Measurements from ENCODE around the gene ADAMTS2.
"Not testable (repeated sequence)": the region's sequence is repeated elsewhere in the genome, so short reads cannot be mapped to it uniquely, and the experiment has no call there.

ADAMTS2 gene

DNA sequence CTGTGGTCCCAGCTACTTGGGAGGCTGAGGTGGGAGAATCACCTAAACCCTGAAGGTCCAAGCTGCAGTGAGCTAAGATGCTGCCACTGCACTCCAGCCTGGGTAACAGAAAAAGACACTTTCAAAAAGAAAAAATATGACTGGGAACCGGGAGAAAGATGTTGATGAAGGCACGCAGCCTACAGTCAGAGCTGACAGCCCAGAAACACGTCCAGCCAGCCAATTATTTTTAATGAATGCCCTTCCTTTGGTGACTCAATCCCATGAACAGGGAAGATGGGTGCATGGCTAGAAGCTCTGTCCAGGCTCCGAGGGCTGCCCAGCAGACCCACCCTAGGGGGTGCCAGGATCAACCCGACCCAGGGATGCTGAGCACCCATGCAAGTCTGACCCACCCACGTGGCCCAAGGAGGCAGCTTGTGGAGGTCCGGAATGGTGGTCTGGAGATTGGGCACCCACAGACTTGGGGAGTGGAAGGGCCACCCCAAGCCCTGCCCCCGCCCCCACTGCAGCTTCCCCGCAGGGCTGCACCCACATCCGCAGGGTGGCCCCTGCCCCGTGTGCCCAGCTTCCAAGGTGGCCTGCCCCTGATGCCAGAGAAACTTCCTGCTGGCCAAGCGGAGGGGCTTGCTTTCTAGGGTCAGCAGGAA is 51.0 kb downstream of the ADAMTS2 start:
- DNase-seq: no peak

GRCh38 chr5:179292681-179293635 is 52.3 kb downstream of the ADAMTS2 start:
- no peak for DNase-seq

DNA sequence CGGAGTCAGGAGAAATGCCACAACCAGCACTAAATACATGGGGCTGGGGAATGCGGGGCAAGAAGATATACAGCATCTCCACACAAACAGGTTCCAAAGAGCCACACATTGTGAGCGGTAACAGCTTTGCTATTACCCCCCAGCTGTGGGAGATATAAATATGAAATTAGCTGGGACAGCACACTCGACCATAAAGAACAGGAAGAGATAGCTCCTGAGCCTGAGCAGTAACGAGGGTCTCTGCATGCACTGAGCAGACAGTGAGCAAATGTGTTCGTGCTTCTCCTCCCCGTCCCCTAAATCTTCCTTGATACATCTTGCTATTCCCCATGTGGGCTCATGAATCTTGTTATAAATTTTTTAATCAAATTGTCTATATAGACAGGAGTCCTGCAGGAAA is 53.1 kb downstream of the ADAMTS2 start:
- DNase-seq: no peak

DNA sequence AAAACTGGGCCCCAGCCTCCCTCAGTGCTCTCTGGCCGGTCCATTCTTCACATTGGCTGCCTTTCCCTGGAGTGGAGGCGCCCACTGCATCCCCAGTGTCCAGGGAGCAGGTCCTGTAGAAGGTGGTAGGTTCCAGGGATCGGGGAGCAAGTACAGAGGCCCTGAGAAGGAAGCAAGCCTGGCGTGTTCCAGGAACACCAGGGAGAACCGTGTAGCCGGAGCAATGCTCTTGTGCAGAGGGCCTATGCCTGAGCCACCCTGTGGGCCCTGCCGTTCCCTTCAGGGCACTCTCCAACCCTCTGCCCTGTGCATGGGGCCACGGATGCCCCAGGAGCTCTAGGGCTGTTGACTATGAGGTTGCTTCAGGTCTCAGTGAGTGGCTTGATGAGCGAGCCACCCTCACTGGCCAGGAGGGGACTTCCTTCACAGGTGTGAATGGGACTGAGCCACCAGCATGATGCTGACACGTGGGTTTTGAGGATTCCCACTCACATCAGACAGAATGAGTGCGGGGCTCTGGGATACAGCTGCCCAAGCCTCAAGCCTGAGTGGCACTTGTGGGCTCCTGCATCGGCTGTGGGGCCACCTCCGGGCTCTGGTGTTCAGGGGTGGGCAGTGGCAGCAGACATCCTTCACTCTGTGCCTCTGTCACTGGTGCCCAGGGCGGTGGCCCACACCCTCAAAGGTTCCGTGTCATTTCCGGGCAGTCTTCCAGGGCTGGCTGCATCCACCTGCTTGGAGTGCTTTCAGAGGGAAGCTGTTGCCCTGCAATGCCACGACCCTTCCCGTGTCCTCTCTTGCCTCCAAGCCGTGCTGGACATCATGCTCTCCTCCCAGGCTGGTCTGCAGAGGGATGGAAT is 54.4 kb downstream of the ADAMTS2 start:
- no peak for DNase-seq

DNA sequence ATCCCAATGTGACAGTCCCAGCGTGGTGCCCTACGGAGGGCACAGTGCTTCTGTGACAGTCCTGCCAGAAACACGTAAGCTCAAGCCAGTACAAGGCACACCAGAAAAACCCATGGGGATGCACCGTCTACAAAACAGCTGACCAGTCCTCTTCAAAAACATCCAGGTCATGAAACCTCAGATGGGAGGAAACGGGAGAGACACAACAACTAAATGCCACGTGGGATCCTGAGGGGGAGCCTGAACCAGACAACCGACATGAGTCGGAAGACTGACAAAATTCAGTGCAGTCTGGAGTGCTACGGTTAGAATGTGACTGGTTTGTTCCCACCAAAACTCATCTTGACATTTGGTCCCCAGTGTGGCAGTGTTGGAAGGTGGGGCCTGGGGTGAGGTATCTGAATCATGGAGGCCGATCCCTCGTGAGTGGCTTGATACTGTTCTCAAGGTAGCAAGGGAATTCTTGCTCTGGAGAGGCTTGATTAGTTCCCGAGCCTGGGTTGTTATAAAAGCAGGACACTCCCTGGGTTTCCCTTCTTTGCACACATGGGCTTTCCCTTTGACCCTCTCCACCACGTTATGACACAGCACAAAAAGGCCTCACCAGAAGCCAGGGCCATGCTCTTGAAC is 55.4 kb downstream of the ADAMTS2 start:
- DNase-seq: no peak

- DNase-seq: no peak
These were observed 56.5 kb downstream of the ADAMTS2 start for GRCh38 chr5:179288809-179289185.

DNA sequence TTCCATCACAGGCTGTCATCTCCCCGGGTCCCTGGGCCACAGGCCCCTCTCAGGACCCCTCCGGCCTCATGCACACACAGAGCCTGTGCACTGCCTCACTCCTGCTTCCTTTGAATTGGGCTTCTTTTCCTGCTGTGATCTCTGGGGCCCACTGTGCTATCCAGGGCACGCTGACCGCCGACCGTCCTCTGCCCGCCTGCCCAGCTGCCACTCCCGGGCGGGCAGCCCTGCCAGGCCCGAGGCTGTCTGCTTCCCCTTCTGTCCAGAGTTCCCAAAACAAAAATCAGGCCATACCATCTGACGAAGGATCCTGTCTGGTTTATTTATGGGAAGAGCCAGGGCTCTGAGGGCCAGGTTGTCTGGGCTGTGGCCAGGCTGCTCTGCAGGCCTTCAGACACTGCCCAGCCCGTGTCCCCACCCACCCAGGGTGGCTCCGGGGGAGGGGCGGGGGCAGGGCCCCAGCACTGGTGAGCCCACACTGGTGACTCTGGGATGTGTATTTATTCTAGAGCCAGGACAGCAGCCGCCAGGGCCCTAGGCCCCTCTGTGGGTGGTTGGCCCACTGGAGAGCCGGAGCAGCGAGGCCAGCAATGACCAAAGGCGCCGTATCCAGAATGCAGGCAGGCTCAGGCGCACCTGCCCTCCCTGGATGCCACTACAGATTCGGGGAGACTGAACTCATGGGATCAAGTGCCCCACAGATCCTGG is 57.0 kb downstream of the ADAMTS2 start:
- DNase-seq: no peak

DNA sequence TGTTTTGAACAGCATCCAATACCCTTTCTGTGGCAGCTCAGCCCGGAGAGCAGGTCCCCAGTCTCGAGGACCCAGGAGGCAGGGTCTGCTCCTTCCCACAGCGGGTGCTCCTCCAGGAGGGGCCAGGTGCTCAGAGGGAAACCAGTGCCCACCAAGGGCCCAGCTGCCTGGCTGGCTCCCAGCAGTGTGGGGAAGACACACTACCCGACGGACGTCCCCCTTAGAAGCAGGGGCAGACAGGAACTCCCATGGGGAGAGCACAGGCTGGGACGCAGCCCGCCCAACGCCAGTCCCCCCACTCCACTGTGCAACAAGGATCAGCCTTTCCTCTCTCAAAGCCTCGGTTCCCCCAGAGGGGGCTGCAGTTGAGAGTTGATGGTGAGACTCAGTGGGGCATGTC is 57.6 kb downstream of the ADAMTS2 start:
- DNase-seq: no peak

- no peak for DNase-seq
These were observed 58.2 kb downstream of the ADAMTS2 start for GRCh38 chr5:179287071-179287470.

DNA sequence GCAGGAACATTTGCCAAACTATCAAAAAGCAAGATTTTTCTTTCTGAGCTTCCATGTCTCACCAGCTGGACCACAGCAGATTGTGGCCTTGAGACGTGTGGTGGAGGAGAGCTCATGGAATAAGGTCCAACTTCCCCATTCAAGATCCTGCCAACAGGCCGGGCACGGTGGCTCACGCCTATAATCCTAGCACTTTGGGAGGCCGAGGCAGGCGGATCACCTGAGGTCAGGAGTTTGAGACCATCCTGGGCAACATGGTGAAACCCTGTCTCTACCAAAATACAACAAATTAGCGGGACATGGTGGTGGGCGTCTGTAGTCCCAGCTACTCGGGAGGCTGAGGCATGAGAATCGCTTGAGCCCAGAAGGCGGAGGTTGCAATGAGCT is 59.5 kb downstream of the ADAMTS2 start:
- DNase-seq: not testable (repeated sequence)

DNA sequence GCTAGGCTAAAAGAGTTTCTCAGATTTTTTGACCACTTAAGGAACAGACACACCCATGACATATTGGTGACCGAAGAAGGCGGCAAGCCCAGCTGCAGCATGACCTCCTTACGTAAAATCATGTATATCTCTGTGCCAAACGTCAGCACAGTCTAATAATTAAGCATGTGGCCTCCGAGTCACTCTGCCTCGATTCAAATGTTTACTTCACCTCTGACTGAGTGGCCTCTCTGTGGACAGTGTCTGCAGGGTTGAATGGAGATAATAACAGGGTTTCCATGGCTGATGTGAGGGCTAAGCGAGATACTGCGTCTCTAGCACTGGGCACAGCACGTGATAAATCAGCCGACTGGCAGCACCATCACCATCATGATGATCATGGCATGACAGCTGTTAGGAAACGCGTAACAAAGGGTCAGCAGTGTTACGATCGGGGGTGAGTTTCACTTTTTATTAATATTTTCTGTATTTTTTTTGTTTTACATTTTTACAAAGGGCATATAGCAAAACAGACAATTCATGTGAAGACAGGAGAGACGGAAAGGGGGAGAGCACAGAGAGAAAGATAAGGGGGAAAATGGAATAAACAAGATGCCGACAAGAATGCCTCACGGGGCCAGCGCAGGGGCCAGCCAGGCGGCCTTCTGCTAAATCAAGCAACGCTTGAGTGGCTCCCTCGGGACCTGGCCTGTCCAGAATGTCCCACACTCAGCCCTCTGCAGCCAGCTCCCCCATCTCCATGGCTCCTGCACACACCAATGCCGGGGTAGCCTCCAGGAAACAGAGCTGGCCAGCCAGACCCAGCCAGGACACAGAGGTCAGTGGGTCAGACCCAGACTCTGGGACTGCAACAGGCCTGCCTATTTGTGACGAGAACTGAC is 60.3 kb downstream of the ADAMTS2 start:
- no peak for DNase-seq

DNA sequence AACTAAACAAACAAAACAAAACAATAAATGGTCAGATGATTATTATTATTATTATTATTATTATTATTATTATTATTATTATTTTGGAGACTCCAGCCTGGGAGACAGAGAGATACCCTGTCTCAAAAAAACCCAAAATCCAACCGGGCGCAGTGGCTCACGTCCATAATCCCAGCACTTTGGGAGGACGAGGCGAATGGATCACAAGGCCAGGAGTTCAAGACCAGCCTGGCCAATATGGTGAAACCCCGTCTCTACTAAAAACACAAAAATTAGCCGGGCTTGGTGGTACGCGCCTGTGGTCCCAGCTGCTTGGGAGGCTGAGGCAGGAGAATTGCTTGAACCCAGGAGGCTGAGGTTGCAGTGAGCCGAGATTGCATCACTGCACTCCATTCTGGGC is 61.4 kb downstream of the ADAMTS2 start:
- not testable (repeated sequence) for DNase-seq

- no peak for DNase-seq
These were observed 63.6 kb downstream of the ADAMTS2 start for GRCh38 chr5:179281694-179282093.

GRCh38 chr5:179280095-179280490 is 65.2 kb downstream of the ADAMTS2 start:
- no peak for DNase-seq

DNA sequence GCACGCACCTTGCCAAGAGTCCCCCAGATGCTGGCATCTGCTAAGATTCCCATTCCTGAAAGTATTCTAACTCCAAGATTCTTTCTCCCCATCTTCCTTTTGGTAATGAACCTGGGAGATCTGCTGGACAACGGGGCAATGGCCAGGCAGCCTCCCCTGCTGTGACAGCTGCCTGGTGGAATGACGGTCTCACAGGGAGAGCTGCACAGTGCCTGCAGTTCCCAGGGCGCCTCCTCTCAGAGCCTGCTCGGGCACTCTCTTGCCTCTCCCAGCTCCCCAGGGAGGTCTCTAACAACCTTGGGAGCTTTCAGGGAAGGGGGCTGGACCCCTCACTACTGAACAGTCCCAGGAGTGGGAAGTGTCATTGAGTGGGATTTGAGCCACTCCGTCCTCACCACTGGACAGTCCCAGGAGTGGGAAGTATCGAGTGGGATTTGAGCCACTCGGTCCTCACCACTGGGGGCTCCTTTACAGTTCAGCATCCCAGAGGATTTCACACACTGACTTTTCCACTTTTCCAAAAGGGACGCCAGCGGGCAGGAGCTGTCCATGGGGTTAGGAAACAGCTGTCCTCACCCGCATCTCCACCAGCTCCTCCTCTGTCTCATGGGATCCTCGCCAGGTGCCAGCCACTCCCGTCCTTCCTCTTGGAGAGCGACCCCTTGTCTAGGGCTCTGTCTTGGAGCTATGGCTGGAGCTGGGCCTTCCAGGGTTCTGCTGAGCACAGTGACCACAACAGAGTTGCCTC is 65.7 kb downstream of the ADAMTS2 start:
- no peak for DNase-seq

DNA sequence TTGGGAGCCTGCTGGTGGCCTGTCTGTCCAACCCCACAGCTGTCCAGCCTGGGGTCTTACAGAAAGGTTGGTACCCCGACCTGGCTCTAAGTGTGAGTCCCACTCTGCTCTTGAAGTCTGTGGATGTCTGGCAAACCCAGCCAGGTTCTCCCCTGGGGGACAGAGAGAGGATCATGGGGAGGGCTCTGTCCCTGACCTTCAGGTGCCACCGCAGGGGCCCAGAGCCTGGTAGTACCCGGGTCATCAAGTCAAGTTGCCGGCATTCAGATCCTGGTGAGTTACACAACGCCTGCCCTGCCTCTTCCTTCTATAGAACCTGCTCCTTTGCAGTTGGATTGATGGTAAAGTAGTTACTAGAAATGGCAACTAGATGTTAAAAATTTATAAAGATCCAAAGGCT is 66.7 kb downstream of the ADAMTS2 start:
- DNase-seq: no peak

- DNase-seq: no peak
These were observed 67.1 kb downstream of the ADAMTS2 start for GRCh38 chr5:179278119-179278518.

- DNase-seq: no peak
These were observed 68.3 kb downstream of the ADAMTS2 start for GRCh38 chr5:179276838-179277395.

DNA sequence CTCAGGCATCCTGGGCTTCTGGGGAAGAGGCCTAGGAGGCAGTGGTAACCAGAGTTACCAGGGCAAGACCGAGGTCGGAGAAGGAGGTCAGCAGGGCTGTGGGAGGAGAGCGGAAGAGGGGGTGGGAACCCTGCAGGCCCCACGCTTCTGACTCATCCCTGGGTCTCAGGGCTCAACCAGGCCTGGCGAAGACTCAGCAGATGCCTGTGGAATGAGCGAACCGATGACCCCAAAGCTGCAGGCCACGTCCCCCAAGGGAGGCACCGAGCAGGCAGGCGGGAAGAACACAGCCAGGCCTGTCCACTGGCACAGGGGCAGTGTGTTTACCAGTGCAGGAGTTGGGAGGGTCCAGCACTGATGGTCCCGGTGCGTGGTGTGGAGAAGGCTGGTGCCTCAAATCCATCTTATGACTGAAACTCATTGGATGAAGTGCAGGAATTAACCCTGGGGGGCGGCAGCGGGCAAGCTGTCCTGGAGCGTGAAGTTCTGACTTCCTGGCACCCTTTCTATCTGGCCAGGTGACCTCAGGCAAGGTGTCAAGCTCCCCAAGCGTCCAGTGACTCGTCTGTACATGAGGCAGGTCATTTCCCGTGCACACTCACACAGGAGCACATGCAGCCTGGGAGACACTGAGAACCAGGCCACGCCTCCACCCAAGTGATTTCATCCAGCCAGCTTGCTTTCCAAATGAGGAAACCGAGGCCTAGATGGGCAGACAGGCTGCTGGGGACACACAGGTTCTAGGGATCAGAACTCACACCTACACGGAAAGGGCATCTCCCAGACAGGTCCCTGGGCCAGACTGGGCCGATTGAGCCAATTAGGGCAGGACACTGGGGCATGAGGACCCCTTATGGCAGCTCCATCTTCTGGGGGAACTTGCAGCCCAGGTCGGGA is 69.1 kb downstream of the ADAMTS2 start:
- DNase-seq: peak; percentile 89

All from GOT3 (cell line).